ENCODE data around the gene CABP1.

DNA sequence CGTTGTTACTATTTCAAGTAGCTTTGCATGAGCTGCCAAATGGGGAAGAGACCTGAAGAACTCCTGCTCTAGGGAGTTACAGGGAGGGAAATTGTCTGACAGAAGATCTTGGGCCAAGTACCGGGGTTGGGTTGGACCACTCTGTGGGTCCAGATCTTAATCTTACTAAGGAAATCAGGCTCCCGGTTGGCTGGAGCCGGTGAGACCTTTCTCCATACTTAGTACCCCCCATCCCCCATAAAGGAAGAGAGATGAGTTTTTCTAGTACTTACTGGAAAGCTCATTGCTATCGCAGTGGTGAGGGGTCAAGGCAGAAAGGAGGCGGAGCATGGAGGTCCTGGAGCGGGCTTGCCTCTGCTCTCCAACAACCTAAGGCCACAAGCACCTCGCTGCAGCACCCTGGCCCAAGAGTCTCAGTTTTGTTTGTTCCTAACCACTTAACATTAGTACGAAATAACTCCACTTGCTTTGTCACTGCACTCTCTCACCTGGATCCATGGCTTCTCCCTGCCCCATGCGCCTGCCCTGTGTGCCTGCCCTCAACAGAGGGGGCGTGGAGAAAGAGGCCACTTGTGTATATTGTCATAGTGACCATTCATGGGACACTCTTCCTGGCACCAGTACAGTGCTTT, 63.0 kb downstream of the CABP1 start:
- TF ChIP-seq MEF2D (tag; conservative IDR thresholded peaks at IDR 0.05; ENCODE audit: low read depth) (no peak), KLF13 (tag; IDR thresholded peaks at IDR 0.05; ENCODE audit: borderline replicate concordance, low read depth) (no peak), RAD51 (IDR thresholded peaks at IDR 0.05; ENCODE audit: borderline replicate concordance, low read depth) (no peak), STAT5B (CRISPR knock-in tag; IDR thresholded peaks at IDR 0.05) (no peak), TAF1 (IDR thresholded peaks at IDR 0.05; ENCODE audit: control insufficient read depth, extremely low read depth, insufficient read depth, low read length, severe bottlenecking) (no peak), SMARCB1 (IDR thresholded peaks at IDR 0.05; ENCODE audit: insufficient read length, low read depth) (no peak), PCBP1 (IDR thresholded peaks at IDR 0.05; ENCODE audit: low read depth, low read length, poor library complexity, severe bottlenecking) (no peak), ZNF232 (CRISPR knock-in tag; IDR thresholded peaks at IDR 0.05) (no peak), MAFF (IDR thresholded peaks at IDR 0.05; ENCODE audit: low read length) (no peak)
- TF ChIP-seq, protein P1, sequence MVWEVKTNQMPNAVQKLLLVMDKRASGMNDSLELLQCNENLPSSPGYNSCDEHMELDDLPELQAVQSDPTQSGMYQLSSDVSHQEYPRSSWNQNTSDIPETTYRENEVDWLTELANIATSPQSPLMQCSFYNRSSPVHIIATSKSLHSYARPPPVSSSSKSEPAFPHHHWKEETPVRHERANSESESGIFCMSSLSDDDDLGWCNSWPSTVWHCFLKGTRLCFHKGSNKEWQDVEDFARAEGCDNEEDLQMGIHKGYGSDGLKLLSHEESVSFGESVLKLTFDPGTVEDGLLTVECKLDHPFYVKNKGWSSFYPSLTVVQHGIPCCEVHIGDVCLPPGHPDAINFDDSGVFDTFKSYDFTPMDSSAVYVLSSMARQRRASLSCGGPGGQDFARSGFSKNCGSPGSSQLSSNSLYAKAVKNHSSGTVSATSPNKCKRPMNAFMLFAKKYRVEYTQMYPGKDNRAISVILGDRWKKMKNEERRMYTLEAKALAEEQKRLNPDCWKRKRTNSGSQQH (CRISPR knock-in tag; IDR thresholded peaks at IDR 0.05), result no peak
- TF ChIP-seq, protein P2, sequence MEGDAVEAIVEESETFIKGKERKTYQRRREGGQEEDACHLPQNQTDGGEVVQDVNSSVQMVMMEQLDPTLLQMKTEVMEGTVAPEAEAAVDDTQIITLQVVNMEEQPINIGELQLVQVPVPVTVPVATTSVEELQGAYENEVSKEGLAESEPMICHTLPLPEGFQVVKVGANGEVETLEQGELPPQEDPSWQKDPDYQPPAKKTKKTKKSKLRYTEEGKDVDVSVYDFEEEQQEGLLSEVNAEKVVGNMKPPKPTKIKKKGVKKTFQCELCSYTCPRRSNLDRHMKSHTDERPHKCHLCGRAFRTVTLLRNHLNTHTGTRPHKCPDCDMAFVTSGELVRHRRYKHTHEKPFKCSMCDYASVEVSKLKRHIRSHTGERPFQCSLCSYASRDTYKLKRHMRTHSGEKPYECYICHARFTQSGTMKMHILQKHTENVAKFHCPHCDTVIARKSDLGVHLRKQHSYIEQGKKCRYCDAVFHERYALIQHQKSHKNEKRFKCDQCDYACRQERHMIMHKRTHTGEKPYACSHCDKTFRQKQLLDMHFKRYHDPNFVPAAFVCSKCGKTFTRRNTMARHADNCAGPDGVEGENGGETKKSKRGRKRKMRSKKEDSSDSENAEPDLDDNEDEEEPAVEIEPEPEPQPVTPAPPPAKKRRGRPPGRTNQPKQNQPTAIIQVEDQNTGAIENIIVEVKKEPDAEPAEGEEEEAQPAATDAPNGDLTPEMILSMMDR (IDR thresholded peaks at IDR 0.05 in 2 of 3, conservative IDR thresholded peaks at IDR 0.05 in 1 of 3; ENCODE audit: insufficient read depth in 2 of 3, low read depth in 1 of 3, low read length in 3 of 3), result no peak
